HG03354 (cell line): Measurements from ENCODE around the gene TUB.

ENCODE experiments used
- ATAC-seq: cut with Tn5 transposase; IDR thresholded peaks from one replicate; pipeline ENCODE4 v1.9.1; 2021; ENCODE audit warnings: mild to moderate bottlenecking; ENCODE audit not compliant: unreplicated experiment, poor library complexity, severe bottlenecking

The TUB gene

DNA sequence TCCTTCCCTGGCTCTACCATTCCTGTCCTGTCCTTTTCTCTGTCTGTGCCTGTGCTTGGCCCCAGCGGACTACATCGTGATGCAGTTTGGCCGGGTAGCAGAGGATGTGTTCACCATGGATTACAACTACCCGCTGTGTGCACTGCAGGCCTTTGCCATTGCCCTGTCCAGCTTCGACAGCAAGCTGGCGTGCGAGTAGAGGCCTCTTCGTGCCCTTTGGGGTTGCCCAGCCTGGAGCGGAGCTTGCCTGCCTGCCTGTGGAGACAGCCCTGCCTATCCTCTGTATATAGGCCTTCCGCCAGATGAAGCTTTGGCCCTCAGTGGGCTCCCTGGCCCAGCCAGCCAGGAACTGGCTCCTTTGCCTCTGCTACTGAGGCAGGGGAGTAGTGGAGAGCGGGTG, 20.4 kb downstream of the TUB start:
- ATAC-seq: no peak

DNA sequence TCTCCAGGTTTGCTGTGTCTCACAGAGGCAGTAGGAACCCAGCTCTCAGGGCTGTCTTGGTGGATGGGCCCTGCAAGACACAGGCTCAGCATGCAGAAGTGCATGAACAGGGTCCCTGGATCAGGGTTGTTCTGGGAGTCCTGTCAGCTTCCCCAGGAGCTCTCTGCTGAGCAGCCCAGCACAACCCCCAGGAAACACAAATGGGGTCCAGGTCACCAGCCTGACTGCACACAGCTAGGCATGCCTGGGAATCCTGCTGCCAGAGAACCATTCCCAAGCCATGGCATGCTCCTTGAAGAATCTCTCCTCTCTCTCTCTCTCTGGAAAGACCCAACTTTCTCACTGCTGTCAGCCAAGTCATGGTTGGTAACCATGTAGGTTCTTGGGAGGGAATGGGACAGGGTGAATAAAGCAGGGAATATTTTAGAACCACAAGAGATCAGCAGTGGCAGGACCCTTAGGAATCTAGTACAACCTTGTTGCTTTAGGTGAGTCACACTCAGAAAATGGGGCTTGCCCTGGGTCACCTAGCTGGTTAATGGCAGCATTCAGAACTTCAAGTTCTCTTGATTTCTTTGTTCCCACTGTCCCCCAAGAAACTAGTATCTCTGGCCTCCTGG, 21.4 kb downstream of the TUB start:
- ATAC-seq: no peak

DNA sequence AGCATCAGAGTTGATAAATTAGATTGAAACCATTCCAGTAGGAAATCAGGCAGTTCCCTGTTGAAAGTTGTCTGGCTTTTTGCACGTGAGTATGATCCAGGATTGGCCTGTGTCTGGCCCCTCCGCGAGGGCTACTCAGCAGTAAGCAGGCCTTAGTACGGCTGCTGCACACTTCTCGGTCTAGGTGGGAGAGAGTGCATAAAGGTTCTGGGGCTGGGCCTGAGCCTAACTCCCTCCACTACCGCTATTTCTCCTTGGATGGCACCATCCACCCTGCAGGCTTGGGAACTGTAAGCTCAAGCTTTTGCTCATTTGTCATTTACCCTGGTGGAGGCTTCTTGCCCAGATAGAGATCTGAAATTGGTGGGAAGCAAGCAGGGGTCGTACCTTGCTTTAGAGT, 22.0 kb downstream of the TUB start:
- no peak for ATAC-seq

DNA sequence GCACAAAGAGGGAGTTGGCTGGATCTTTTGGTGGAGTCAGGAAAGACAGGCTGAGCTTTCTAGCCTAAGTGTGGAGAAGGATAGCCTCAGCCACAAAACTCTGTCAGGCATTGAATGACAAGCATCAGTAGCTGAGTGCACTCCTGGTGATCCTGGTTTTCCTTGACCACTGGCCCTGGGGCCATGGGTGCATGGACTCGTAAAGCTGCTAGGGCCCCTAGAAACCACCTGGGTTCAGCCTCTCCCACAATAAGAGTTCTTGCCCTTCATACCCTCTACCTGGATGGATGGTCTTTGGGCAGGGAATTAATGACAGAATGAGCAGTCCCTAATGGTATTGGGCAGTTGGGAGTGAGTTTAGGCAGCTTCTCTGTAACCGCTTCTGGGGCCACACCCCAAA, 22.9 kb downstream of the TUB start:
- no peak for ATAC-seq

DNA sequence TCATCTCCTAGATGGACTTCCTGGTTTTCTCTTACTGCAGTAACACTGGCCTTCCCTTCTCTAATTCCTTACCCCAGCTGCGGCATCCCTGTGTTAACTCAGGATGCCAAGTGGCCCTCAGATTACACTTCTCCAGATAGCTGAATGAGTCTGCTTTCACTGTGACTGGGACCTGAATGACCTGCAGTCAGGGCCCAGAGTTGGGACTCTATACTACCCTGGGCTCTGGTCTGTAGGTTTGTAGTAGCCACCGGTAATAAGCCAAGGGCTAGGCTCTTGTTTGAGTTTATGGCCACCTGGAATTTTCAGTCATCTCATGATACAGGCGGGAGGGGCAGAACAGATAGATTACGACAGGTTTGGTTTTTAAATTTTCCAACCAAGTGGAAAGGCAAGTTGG, 24.1 kb downstream of the TUB start:
- ATAC-seq: no peak

DNA sequence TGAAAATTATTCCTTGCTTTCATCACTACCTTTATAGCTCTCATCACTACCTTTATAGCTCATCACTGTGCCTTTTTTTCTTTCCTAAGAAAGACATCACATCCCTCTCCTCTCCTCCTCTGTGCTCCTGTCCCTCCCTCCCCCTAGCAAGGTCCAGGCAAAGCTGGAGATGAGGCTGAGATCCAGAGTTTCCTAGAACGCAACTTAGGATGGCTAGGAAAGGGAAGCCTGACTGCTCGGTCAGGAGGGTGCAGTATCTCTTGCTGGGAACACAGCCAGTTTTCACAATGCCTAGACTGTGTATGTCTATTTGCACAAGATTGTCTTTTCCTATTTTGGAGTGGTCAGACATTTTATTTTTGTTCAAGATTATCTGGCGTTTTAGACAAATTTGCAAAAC, 24.7 kb downstream of the TUB start:
- no peak for ATAC-seq

DNA sequence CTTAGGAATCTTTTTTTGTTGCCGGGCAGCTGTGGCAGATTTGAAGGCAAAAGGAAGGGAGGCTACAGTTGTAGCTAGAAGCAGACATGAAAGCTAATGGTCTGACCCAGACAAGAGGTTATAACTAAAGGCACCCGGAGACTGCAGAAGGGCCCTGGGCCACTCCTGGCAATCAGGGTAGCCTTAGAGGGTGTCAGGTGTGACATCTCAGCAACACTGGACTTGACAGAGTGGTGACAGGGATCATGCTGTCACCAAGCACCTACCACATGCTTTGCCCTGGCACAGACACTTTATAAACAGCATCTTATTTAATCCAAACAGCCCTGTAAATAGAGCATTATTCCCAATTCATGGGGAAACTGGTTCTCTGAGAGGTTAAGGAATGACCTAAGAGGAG, 25.7 kb downstream of the TUB start:
- ATAC-seq: no peak

DNA sequence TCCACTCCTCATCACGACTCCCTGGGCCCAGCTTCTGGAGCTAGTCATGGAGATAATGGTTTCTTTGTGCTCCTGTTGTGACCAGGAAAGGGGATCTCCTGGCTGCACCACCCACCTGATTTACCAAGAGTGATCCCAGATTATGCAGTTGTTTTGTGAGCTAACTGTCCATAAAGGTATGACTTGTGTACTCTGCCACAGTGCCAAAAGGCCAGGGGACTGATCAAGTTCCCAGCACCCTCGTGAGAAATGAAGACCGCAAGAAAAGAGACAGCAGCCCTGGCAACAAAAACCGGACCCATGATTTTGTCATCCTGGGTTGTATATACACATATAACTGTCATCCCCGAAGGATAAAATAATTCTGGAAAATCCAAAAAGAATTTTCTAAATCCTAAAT, 26.6 kb downstream of the TUB start:
- no peak for ATAC-seq

DNA sequence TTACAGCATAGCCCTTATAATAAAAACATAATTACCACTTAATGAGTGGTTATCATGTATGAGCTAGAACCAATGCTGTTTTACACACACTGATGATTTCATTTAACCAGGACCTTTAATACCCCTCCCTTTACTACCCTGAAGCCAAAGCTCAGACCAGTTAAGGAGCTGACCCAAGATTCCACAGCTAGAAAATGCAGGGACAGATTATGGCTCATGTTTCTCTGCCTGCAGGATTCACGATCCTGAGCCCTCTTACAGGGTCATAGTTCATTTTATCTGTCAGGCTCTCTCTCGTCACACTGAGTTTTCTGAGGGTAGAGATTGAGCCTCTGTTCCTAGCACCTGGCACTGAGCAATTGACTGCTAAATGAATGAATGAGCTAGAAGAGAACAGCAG, 27.4 kb downstream of the TUB start:
- ATAC-seq: no peak

DNA sequence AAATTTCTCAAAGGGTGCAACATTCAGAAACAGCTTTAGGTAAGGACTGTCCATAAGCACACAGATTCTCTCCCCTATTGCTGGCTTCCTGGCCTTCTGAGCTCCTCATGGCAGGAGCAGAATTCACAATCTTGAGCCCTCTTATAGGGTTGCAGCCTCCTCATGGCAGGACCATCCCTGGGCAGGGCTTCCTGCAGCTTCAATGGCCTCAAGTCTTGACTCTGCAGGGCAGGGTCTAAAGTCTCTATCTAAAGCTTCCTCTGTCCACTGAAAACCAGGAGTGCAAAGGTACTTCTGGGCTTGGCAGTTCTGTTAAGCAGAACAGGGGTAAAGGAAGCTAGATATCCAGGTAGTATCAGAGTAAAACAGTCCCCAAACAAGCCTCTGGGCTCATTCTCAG, 28.7 kb downstream of the TUB start:
- ATAC-seq: no peak

DNA sequence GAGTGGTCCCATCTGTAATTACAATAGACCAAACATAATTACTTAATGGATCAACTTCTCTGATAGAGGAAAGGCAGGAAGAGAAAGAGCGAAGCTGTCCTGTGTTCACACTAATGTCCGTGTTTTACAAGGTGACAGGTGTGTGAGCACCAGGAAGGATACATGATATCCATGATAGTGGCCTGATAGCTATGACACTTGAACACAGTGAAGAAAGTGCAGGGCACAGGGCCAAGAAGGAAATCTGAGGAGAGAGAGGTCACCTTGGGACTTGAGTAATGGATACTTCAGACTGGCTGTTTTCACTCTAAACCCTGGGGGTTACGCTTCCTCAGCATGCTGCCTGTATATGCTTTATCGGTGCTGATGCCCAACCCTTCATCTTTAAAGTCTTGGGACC, 29.4 kb downstream of the TUB start:
- no peak for ATAC-seq

DNA sequence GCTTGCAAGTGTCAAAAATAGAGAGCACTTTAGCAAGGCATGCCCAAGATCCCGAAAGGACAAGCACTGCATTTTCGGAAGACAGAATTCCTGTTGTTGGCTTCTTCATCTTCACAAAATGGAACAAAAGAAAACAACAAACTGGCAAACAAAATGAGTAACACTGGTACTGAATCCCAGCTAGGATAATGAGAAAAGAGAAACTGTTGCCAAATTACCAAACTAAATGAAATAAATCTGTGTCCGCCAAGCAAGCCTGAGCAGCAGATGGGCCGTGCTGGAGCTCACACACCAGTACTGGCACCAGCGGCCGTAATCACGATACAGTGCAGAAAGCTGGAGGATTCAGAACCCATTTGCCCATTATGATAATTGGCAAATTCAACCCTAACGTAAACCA, 30.6 kb downstream of the TUB start:
- ATAC-seq: no peak

DNA sequence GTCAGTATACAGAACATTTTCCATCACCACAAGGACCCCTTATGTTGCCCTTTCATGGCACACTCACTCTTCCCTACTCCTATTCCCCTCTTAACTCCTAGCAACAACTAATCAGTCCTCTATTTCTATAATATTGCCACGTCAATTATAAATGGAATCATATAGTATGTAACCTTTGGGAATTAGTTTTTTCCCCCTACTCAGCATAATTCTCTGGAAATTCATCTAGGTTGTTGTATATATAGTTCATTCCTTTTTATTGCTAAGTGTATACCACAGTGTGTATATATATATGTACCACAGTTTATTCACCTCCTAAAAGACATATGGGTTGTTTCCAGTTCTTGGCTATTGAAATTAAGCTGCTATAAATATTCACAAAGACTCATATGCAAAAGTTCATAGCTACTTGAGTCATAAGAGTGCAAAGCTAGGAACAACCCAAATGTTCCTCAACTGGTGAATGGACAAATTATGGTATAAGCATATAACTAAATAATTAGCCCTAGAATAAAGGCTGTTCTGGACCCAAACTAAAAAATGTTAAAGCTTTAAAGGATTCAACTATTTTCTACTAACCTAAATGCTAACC, 41.3 kb downstream of the TUB start:
- no peak for ATAC-seq

DNA sequence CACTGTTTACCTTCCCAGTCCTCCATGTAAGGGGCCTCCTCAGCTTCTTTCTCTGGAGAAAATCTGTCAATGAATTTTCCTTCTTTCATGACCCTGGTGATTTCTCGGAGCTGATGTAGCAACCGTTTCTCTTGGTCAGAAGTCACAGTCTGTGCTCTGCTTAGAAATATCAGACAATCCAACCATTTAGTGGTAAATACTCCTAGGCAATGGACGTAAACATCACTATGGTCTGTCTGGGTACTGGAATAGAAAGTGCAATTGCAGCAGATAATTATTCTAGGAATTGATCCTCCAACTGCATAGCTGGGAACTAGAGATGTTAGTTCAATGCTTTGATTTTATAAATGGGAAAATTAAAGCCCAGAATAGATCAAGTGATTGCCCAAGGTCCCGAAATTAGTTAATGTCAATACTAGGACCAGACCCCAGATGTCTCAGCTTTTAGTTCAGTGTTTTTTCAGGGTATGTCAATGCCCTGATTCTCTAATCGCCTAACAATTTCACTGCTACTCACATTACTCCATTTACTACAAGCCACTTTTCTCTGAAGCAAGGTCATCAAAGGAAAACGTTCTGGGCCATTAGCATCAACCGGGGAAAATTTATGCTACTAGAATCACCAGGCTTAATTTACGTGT, 45.8 kb downstream of the TUB start:
- ATAC-seq: no peak

DNA sequence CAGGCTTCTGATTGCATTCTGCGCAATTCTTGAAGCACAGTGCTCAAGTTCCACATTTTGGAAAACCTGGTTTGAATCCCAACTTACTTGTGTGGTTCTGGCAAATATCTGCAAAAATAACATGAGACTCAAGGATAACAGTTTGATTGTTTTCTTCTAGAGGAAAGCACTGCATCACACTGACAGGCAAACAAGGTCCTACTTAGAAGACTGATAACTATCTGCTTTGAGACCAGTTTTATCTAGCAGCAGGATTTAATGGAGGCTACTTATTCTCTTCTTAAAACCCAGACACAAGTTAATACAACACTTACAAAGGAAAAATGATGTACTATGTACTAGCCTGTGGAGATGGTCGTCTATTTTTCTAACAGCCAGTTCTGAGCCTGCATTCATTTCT, 46.4 kb downstream of the TUB start:
- no peak for ATAC-seq

DNA sequence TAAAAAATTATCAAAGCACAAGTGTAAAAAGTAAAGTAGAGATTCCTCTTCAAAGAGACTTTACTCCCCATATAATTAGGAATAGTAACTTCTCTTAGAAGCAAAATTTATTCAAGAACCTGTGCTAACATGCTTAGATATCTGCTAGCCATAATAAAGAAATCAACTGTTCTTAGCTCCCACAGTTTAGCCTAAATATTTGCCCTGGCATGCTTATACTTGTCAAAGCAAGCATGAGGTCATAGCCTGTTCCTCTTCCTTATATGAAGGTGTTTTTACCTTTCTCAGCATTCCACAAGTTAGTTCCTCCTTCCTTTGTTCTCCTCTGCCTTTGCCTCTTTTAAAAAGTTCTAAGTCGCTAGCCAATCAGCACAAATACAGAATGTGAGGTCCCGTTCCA, 57.5 kb downstream of the TUB start:
- ATAC-seq: no peak

DNA sequence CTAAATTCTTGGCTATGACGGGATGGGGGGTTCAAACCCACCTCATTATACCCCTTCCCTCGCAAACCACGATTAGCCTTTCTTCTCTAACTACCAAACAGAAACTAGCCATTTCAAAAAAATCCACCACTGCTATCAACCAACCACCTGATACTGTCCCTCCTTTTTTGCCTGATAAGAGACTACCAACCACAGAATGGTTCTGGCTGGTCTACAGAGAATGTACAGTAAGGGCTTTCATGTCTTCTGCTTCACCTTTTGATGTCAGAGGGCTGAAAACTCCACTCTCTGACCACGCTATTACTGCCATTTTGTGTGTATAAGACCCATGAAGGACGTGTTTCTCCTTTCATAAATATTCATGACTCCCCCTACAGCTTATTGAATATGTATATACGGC, 68.7 kb downstream of the TUB start:
- no peak for ATAC-seq
